MM.1S (cell line): ENCODE data around the gene FBXO5.

ENCODE experiments used
- DNase-seq: peaks from one replicate; pipeline ENCODE4 v3.0.0-alpha.2; 2015
- H2AFZ ChIP-seq: fragments of 300-600 bp; sonication (generic); 2 replicates; pipeline ENCODE4 v1.6.0; 2016; ENCODE audit warnings: antibody characterized with exemption, low read length
- H3F3A ChIP-seq: fragments of 300-600 bp; sonication (generic); 2 replicates; pipeline ENCODE4 v1.6.1; 2016; ENCODE audit warnings: mild to moderate bottlenecking, antibody characterized with exemption, low read length, moderate library complexity, mixed read lengths; ENCODE audit not compliant: insufficient read depth
- H3K27ac ChIP-seq: fragments of 300-600 bp; sonication (generic); 2 replicates; pipeline ENCODE4 v1.5.1; 2016; ENCODE audit warnings: mild to moderate bottlenecking, low read length
- H3K27me3 ChIP-seq: fragments of 300-600 bp; sonication (generic); replicated peaks from 2 replicates; pipeline ENCODE4 v1.6.0; 2016; ENCODE audit warnings: low read length; ENCODE audit not compliant: insufficient read depth
- H3K36me3 ChIP-seq: fragments of 300-600 bp; sonication (generic); replicated peaks from 2 replicates; pipeline ENCODE4 v1.6.1; 2016; ENCODE audit warnings: mild to moderate bottlenecking, low read length, mixed read lengths; ENCODE audit not compliant: insufficient read depth
- H3K4me1 ChIP-seq: fragments of 300-600 bp; sonication (generic); 2 replicates; pipeline ENCODE4 v1.6.1; 2016; ENCODE audit warnings: low read length, mixed read lengths
- H3K4me2 ChIP-seq: fragments of 300-600 bp; sonication (generic); 2 replicates; pipeline ENCODE4 v1.6.0; 2016; ENCODE audit warnings: low read depth, low read length
- H3K4me3 ChIP-seq: fragments of 300-600 bp; sonication (generic); 2 replicates; pipeline ENCODE4 v1.5.1; 2016; ENCODE audit warnings: low read length, mixed read lengths
- H3K79me2 ChIP-seq: fragments of 300-600 bp; sonication (generic); 2 replicates; pipeline ENCODE4 v1.6.1; 2016; ENCODE audit warnings: mixed run types, low read length, mixed read lengths
- H3K9ac ChIP-seq: fragments of 300-600 bp; sonication (generic); 2 replicates; pipeline ENCODE4 v1.6.1; 2016; ENCODE audit warnings: low read length, mixed read lengths
- H3K9me2 ChIP-seq: fragments of 300-600 bp; sonication (generic); replicated peaks from 2 replicates; pipeline ENCODE4 v1.6.1; 2016; ENCODE audit warnings: mild to moderate bottlenecking, low read length, mixed read lengths; ENCODE audit not compliant: insufficient read depth
- H3K9me3 ChIP-seq: fragments of 300-600 bp; sonication (generic); replicated peaks from 2 replicates; pipeline ENCODE4 v1.6.1; 2016; ENCODE audit warnings: mild to moderate bottlenecking, low read length, mixed read lengths; ENCODE audit not compliant: insufficient read depth
- H4K20me1 ChIP-seq: fragments of 300-600 bp; sonication (generic); 2 replicates; pipeline ENCODE4 v1.6.1; 2016; ENCODE audit warnings: mild to moderate bottlenecking, low read length, moderate library complexity, mixed read lengths; ENCODE audit not compliant: insufficient read depth
- EZH2 ChIP-seq: fragments of 300-600 bp; sonication (generic); optimal IDR thresholded peaks from 2 replicates; pipeline ENCODE3; 2017; ENCODE audit warnings: low read depth, mild to moderate bottlenecking, antibody characterized with exemption, low read length, mixed read lengths
- EZH2phosphoT487 ChIP-seq: fragments of 300-600 bp; sonication (generic); IDR thresholded peaks from 2 replicates; pipeline ENCODE4 v1.6.1; 2018; ENCODE audit warnings: antibody characterized with exemption, low read length
- TF ChIP-seq, protein P1 (sequence below): fragments of 300-600 bp; sonication (generic); IDR thresholded peaks from 2 replicates; pipeline ENCODE4 v1.5.1; 2016; ENCODE audit warnings: antibody characterized with exemption, low read length, mixed read lengths

The FBXO5 gene

DNA sequence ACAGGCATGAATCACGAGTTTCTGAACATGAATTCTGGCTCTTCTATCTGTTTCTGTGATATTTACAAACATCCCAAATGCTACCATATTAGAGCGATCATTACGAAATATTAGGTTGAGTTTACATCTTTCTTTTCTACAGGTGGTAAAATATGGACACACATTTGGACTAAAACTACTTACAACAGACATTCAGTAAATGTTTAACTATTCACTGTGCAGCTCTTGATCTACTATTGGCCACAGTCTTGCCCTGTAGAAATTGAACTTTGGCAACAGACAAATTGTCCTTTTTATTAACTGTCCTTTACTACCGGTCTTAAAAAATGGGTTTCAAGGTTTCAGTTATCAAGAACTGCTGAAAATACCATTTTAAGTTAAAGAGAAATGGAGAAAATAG, 46.1 kb upstream of the FBXO5 start:
- Histone ChIP-seq H3K9me2 (no peaks in the 10 kb centered on the region), H3K4me3 (no peak overlapping the region), H3K9ac (no peak overlapping the region), H3K9me3 (no peaks in the 10 kb centered on the region), H3K79me2 (no peaks in the 10 kb centered on the region), H3K4me1 (no peaks in the 10 kb centered on the region), H3K27ac (no peak overlapping the region), H3K27me3 (no peaks in the 10 kb centered on the region), H4K20me1 (no peaks in the 10 kb centered on the region), H3K36me3 (no peaks in the 10 kb centered on the region), H2AFZ (no peak overlapping the region), H3K4me2 (no peak overlapping the region), H3F3A (no peaks in the 10 kb centered on the region)
- no peak for DNase-seq
- TF ChIP-seq EZH2phosphoT487 (no peak), EZH2 (no peak)
- TF ChIP-seq, protein P1, sequence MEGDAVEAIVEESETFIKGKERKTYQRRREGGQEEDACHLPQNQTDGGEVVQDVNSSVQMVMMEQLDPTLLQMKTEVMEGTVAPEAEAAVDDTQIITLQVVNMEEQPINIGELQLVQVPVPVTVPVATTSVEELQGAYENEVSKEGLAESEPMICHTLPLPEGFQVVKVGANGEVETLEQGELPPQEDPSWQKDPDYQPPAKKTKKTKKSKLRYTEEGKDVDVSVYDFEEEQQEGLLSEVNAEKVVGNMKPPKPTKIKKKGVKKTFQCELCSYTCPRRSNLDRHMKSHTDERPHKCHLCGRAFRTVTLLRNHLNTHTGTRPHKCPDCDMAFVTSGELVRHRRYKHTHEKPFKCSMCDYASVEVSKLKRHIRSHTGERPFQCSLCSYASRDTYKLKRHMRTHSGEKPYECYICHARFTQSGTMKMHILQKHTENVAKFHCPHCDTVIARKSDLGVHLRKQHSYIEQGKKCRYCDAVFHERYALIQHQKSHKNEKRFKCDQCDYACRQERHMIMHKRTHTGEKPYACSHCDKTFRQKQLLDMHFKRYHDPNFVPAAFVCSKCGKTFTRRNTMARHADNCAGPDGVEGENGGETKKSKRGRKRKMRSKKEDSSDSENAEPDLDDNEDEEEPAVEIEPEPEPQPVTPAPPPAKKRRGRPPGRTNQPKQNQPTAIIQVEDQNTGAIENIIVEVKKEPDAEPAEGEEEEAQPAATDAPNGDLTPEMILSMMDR = no peak

GRCh38 chr6:153028286-153028685, 45.4 kb upstream of the FBXO5 start:
- Histone ChIP-seq H3K27me3 (no peaks in the 10 kb centered on the region), H4K20me1 (no peaks in the 10 kb centered on the region), H3K79me2 (no peaks in the 10 kb centered on the region), H3F3A (no peaks in the 10 kb centered on the region), H3K27ac (no peak overlapping the region), H2AFZ (no peak overlapping the region), H3K36me3 (no peaks in the 10 kb centered on the region), H3K4me3 (no peak overlapping the region), H3K9me3 (no peaks in the 10 kb centered on the region), H3K4me2 (no peak overlapping the region), H3K9me2 (no peaks in the 10 kb centered on the region), H3K4me1 (no peaks in the 10 kb centered on the region), H3K9ac (no peak overlapping the region)
- no peak for TF ChIP-seq EZH2phosphoT487
- TF ChIP-seq EZH2 = no peak
- TF ChIP-seq, protein P1 = no peak
- no peak for DNase-seq

DNA sequence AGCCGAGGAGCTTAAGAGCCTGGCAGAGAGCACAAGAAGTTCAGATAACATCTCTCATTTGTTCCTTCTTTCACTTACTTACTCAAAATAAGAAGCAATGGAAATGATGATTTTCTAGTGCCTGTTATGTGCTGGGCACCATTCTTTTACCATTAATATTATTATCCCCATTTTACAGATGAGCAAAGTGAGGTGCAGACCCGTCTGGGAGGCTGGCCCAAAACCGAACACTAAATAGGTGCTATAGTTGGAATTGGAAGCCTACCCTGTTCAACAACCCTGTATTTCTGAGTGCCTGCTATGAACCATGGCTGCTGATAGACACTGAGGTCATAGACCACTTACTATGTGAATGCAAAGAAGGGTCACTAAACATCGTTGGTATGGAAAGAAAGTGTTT, 44.6 kb upstream of the FBXO5 start:
- H4K20me1 ChIP-seq = no peaks in the 10 kb centered on the region
- no peak overlapping the region for H3K4me3 ChIP-seq
- H3K9me3 ChIP-seq = no peaks in the 10 kb centered on the region
- no peak for DNase-seq
- no peak overlapping the region for H2AFZ ChIP-seq
- no peaks in the 10 kb centered on the region for H3K4me1 ChIP-seq
- no peak overlapping the region for H3K4me2 ChIP-seq
- no peaks in the 10 kb centered on the region for H3K9me2 ChIP-seq
- no peaks in the 10 kb centered on the region for H3F3A ChIP-seq
- no peak overlapping the region for H3K27ac ChIP-seq
- no peaks in the 10 kb centered on the region for H3K27me3 ChIP-seq
- TF ChIP-seq, protein P1 = no peak
- TF ChIP-seq EZH2 (no peak), EZH2phosphoT487 (no peak)
- no peak overlapping the region for H3K9ac ChIP-seq
- no peaks in the 10 kb centered on the region for H3K79me2 ChIP-seq
- no peaks in the 10 kb centered on the region for H3K36me3 ChIP-seq

- Histone ChIP-seq H3K27ac (no peak overlapping the region), H3K27me3 (no peaks in the 10 kb centered on the region), H4K20me1 (no peaks in the 10 kb centered on the region), H3K79me2 (no peaks in the 10 kb centered on the region), H3K4me3 (no peak overlapping the region), H3F3A (no peaks in the 10 kb centered on the region), H3K36me3 (no peaks in the 10 kb centered on the region), H3K9ac (no peak overlapping the region), H3K9me3 (no peaks in the 10 kb centered on the region), H2AFZ (no peak overlapping the region), H3K9me2 (no peaks in the 10 kb centered on the region), H3K4me1 (no peaks in the 10 kb centered on the region), H3K4me2 (no peak overlapping the region)
- TF ChIP-seq EZH2phosphoT487 = no peak
- DNase-seq = no peak
These were observed 41.8 kb upstream of the FBXO5 start for GRCh38 chr6:153024709-153025017.
